ENCODE measurements around the gene RIOK2. TPM values are rescaled to one million over a fixed set of nuclear protein-coding genes. Genes with fewer than 3 reads are reported as not detected.

Gene RIOK2
- total RNA-seq, 3 donors from 2014 or later (not counting 1 experiment from before 2014, with no cell fraction given): 26.3 to 31.0 (median 28.2) TPM

GRCh38 chr5:97120195-97120594, 62.9 kb downstream of the RIOK2 start:
- Histone ChIP-seq H3K27me3 (ENCODE audit: control insufficient read depth, insufficient read depth, low read length) (no peaks in the 10 kb centered on the region), H3K4me3 (ENCODE audit: low read length) (no peak overlapping the region), H3K36me3 (ENCODE audit: control insufficient read depth, insufficient read depth, low read length) (no peaks in the 10 kb centered on the region), H3K27ac (ENCODE audit: low read length) (no peak overlapping the region), H3K4me1 (ENCODE audit: control insufficient read depth, insufficient read depth, low read length) (no peaks in the 10 kb centered on the region), H3K9me3 (ENCODE audit: control insufficient read depth, insufficient read depth, low read length) (no peaks in the 10 kb centered on the region)
- Mint-ChIP-seq H3K9me3 (no peaks in the 10 kb centered on the region), H3K36me3 (no peaks in the 10 kb centered on the region), H3K27me3 (ENCODE audit: low read depth in 2 of 2) (peaks cover 0 to 6% of the 10 kb centered on the region in 2 donors), H3K4me3 (no peak overlapping the region), H3K27ac (no peak overlapping the region), H3K4me1 (no peaks in the 10 kb centered on the region)
- WGBS (ENCODE audit: insufficient coverage): 50% methylated on average over 2 of the region's 2 CpGs
- ATAC-seq: no peak
- intact Hi-C loops (cut with micrococcal nuclease): no loop called here
- no peak for TF ChIP-seq CTCF (IDR thresholded peaks at IDR 0.05)
- no peak for DNase-seq

GRCh38 chr5:97119007-97119390, 64.0 kb downstream of the RIOK2 start:
- H3K36me3 Mint-ChIP-seq: no peaks in the 10 kb centered on the region
- H3K27ac Mint-ChIP-seq: no peak overlapping the region
- no peak for DNase-seq
- no peak overlapping the region for H3K27ac ChIP-seq (ENCODE audit: low read length)
- H3K27me3 ChIP-seq (ENCODE audit: control insufficient read depth, insufficient read depth, low read length): no peaks in the 10 kb centered on the region
- H3K4me3 Mint-ChIP-seq: no peak overlapping the region
- ATAC-seq: no peak
- WGBS (ENCODE audit: insufficient coverage): 98% methylated on average over 2 of the region's 2 CpGs
- intact Hi-C loops (cut with micrococcal nuclease): no loop called here
- H3K27me3 Mint-ChIP-seq (ENCODE audit: low read depth in 2 of 2): peaks cover 0 to 6% of the 10 kb centered on the region in 2 donors
- H3K9me3 ChIP-seq (ENCODE audit: control insufficient read depth, insufficient read depth, low read length): no peaks in the 10 kb centered on the region
- TF ChIP-seq CTCF (IDR thresholded peaks at IDR 0.05): no peak
- no peaks in the 10 kb centered on the region for H3K4me1 Mint-ChIP-seq
- H3K4me1 ChIP-seq (ENCODE audit: control insufficient read depth, insufficient read depth, low read length): no peaks in the 10 kb centered on the region
- no peaks in the 10 kb centered on the region for H3K36me3 ChIP-seq (ENCODE audit: control insufficient read depth, insufficient read depth, low read length)
- H3K9me3 Mint-ChIP-seq: no peaks in the 10 kb centered on the region
- H3K4me3 ChIP-seq (ENCODE audit: low read length): no peak overlapping the region

GRCh38 chr5:97118261-97119006, 64.6 kb downstream of the RIOK2 start:
- WGBS (ENCODE audit: insufficient coverage): 61% methylated on average over 1 of the region's 2 CpGs
- no peak for TF ChIP-seq CTCF (IDR thresholded peaks at IDR 0.05)
- Mint-ChIP-seq H3K4me3 (no peak overlapping the region), H3K9me3 (no peaks in the 10 kb centered on the region), H3K27ac (no peak overlapping the region), H3K36me3 (no peaks in the 10 kb centered on the region), H3K4me1 (no peaks in the 10 kb centered on the region), H3K27me3 (ENCODE audit: low read depth in 2 of 2) (peaks cover 0 to 6% of the 10 kb centered on the region in 2 donors)
- Histone ChIP-seq H3K27ac (ENCODE audit: low read length) (no peak overlapping the region), H3K4me3 (ENCODE audit: low read length) (no peak overlapping the region), H3K9me3 (ENCODE audit: control insufficient read depth, insufficient read depth, low read length) (no peaks in the 10 kb centered on the region), H3K27me3 (ENCODE audit: control insufficient read depth, insufficient read depth, low read length) (no peaks in the 10 kb centered on the region), H3K4me1 (ENCODE audit: control insufficient read depth, insufficient read depth, low read length) (no peaks in the 10 kb centered on the region), H3K36me3 (ENCODE audit: control insufficient read depth, insufficient read depth, low read length) (no peaks in the 10 kb centered on the region)
- intact Hi-C loops (cut with micrococcal nuclease): no loop called here
- DNase-seq (no peak), ATAC-seq (no peak)

GRCh38 chr5:97115932-97116331, 67.1 kb downstream of the RIOK2 start:
- no peaks in the 10 kb centered on the region for H3K27me3 ChIP-seq (ENCODE audit: control insufficient read depth, insufficient read depth, low read length)
- no peak for ATAC-seq
- no peak overlapping the region for H3K27ac Mint-ChIP-seq
- no peaks in the 10 kb centered on the region for H3K9me3 Mint-ChIP-seq
- no peaks in the 10 kb centered on the region for H3K36me3 ChIP-seq (ENCODE audit: control insufficient read depth, insufficient read depth, low read length)
- 89% methylated on average over 9 of the region's 9 CpGs for WGBS (ENCODE audit: insufficient coverage)
- H3K27me3 Mint-ChIP-seq (ENCODE audit: low read depth in 2 of 2): peaks cover 0 to 6% of the 10 kb centered on the region in 2 donors
- H3K36me3 Mint-ChIP-seq: no peaks in the 10 kb centered on the region
- no peaks in the 10 kb centered on the region for H3K9me3 ChIP-seq (ENCODE audit: control insufficient read depth, insufficient read depth, low read length)
- no peaks in the 10 kb centered on the region for H3K4me1 ChIP-seq (ENCODE audit: control insufficient read depth, insufficient read depth, low read length)
- TF ChIP-seq CTCF (IDR thresholded peaks at IDR 0.05): no peak
- no peak overlapping the region for H3K27ac ChIP-seq (ENCODE audit: low read length)
- no peak for DNase-seq
- H3K4me1 Mint-ChIP-seq: no peaks in the 10 kb centered on the region
- intact Hi-C loops (cut with micrococcal nuclease): no loop called here
- H3K4me3 Mint-ChIP-seq: no peak overlapping the region
- no peak overlapping the region for H3K4me3 ChIP-seq (ENCODE audit: low read length)

Data from natural killer cell (primary cell).